AG04449 (cell line): ENCODE results near the gene ZNF202.

Experiments
- CTCF ChIA-PET: fragments of 350-600 bp; formaldehyde crosslinking; extraction: SDS; loops from one replicate; lab custom pipeline; 2021; ENCODE audit warnings: antibody characterized with exemption; lab: Yijun Ruan, JAX
- POLR2A ChIA-PET: fragments of 400-600, 350-600 bp; formaldehyde crosslinking; extraction: SDS; loops from one replicate; lab custom pipeline; 2020; ENCODE audit warnings: antibody characterized with exemption, inconsistent platforms; lab: Yijun Ruan, JAX
- DNase-seq: peaks from one replicate; pipeline ENCODE4 v3.0.0-alpha.2; 2010; ENCODE audit warnings: low read depth, low spot score
- H3K4me3 ChIP-seq: 2 replicates; pipeline ENCODE4 v1.5.1; 2011; ENCODE audit warnings: low read depth, mild to moderate bottlenecking, control low read depth, low read length
- TF ChIP-seq, protein P1 (sequence below): IDR thresholded peaks from one replicate; pipeline ENCODE4 v1.5.1; 2011; ENCODE audit warnings: mild to moderate bottlenecking, moderate library complexity, low read length, control low read depth, inconsistent platforms; ENCODE audit not compliant: insufficient read depth; ENCODE audit errors: missing control alignments

The ZNF202 gene

DNA sequence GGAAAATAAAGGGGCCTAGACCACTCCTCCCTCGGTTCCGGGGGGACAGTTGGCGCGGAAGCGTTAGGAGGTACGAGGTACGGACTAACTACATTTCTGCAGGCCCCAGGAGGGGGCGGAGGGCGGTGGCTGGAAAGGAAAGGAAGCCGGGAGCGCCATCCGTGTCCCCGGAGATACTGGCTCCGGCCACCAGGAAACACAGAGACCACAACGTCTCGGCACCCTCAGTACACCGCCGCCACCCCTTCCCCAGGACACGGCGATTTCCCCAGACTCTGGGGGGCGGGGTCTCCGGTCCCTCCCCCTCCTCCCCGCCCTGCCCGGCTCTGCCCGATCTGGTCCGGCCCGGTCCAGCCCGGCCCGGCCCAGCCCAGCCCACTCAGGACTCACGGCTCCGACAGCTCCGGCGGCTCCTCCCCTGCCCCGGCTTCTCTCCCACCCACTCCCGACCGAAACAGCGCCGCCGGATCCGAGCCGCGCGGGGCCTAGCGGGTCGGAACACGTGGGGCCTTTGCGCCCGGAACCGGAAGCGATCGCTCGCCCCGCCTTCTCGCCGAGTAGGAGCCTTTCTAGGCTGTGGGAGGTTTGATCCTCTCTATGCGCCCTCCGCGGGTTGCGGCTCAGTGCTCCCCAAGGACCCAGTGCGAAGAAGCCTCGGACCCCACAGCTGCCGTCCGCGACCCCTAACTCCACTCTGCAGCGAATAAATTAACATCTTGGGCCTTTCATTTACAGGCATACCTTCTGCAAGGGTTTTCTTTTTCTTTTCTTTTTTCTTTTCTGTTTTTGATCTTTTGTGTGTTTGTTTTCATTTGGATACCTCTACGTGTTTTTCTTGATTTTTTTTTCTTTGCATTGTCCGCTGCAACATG is at the start of gene ZNF202:
Gene ZNF202 (minus strand): TSS at position 502 of the 872 bp plus-strand sequence. CDS start 10,772 bp downstream, outside the sequence.
- peak; percentile 28 for DNase-seq
- H3K4me3 ChIP-seq = peak within 1 kb of the TSS; percentile 88
- POLR2A ChIA-PET = interaction anchor here (0.9 kb wide), 1 partner anchor 140 kb away, joined by 3 read pairs; no protein-coding TSS in a partner anchor
- TF ChIP-seq, protein P1, sequence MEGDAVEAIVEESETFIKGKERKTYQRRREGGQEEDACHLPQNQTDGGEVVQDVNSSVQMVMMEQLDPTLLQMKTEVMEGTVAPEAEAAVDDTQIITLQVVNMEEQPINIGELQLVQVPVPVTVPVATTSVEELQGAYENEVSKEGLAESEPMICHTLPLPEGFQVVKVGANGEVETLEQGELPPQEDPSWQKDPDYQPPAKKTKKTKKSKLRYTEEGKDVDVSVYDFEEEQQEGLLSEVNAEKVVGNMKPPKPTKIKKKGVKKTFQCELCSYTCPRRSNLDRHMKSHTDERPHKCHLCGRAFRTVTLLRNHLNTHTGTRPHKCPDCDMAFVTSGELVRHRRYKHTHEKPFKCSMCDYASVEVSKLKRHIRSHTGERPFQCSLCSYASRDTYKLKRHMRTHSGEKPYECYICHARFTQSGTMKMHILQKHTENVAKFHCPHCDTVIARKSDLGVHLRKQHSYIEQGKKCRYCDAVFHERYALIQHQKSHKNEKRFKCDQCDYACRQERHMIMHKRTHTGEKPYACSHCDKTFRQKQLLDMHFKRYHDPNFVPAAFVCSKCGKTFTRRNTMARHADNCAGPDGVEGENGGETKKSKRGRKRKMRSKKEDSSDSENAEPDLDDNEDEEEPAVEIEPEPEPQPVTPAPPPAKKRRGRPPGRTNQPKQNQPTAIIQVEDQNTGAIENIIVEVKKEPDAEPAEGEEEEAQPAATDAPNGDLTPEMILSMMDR = peak; percentile 11
- CTCF ChIA-PET = interaction anchor here (0.8 kb wide), 2 partner anchors 34 to 87 kb away, joined by 3 read pairs; partner anchors contain the start of gene SCN3B

DNA sequence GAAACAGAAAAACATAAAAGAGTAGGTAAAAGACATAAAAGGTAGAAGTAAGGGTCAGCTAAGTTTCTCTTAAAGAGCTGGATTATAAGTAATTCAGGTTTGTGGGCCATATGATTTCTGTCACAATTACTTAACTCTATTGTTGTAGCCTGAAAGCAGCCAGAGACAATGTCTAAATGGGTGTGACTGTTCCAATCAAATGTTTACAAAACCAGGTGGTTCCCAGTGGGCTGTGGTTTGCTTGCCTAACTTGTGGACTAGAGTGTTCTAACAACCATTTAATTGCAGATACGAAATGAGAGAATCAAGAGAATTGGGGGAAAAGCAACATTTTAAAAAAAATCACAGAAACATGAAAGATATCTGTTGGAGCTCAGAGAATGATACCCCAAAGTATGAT is 42.1 kb upstream of the ZNF202 start:
- H3K4me3 ChIP-seq = no peak overlapping the region
- no peak for DNase-seq
- ChIA-PET POLR2A (no interaction called here), CTCF (no interaction called here)
- TF ChIP-seq, protein P1 = no peak

DNA sequence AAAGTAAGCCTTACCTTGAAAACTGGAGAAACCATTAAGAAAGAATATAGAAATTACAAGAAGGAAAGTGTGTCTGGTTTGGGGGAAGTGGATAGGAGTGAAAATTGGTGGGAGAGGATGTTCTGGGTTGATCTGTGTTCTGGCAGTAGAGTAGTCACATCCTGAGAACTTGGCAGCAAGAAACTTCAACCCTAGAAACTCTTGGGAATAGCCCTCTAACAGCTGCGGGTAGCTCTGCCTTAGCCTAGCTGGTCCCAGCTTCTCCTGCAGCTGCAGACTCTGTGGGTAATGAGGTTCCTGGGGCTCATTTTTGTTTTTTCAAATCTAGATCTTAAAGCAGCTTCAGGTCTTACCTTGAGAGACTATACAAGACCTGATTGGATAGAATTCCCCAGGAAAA is 37.1 kb upstream of the ZNF202 start:
- H3K4me3 ChIP-seq = no peak overlapping the region
- TF ChIP-seq, protein P1 = no peak
- no peak for DNase-seq
- CTCF ChIA-PET = no interaction called here
- POLR2A ChIA-PET = no interaction called here

DNA sequence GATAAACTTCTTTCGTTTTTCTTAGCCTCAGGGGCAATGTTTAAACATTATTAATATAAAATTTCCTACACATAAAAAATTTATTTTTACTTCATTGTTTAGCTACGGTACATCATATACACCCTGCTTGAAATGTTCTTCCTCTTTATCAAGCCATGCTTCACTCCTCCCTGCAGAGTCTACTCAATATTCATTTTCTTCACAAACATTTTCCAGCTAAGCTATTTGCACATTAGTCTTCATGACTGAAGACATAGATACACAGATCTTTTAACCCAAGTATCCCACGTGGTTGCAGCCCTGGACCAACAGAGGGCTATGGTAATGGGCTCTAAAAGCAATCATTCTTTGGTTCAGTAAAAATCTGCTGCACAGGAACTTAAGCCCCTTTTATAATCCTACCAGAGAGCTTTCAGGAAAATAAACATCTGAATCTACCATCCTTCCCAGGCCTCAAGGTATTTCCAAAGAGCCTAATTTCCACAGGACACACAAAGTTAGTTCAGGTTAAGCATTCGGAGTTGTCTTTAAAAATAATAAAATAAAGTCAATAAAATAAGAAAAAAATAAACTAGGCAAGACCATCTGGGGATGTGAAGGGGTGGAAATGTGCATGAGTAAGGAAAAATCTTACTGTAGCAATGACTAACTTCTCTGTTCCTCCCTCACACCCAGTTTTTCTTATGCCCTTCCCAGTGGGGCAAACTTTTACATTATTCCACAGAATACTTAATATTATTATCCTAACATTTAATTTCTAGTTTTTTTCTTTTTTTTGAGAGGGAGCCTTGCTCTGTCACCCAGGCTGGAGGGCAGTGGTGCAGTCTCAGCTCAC is 34.5 kb upstream of the ZNF202 start:
- DNase-seq = no peak
- H3K4me3 ChIP-seq = no peak overlapping the region
- ChIA-PET POLR2A (no interaction called here), CTCF (no interaction called here)
- TF ChIP-seq, protein P1 = no peak

DNA sequence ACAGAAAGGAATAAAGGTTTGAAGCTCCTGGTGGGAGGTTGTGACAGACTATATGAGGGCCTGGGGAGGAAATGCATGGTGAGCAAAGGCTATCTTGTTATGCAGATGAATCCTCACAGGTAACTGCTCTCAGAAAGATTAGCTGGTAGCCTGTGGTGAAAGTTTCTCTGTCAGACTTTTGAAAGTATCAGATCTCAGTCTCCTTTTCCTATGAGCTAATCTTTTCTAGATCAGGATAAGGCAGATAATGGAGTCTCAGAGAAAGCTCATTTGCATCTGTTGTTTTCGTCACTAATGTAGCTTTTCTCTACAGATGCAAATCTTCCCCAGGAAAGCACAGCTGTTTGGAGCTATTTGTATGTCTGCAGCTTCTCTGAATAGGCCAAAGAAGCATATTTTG is 33.8 kb upstream of the ZNF202 start:
- CTCF ChIA-PET = no interaction called here

More for the DNA sequence above, 33.8 kb upstream of the ZNF202 start:
- POLR2A ChIA-PET = no interaction called here
- TF ChIP-seq, protein P1 = no peak
- no peak for DNase-seq
- no peak overlapping the region for H3K4me3 ChIP-seq
